Skeletal muscle tissue (tissue), 4 donors: Measurements from ENCODE around the gene ZDHHC16. TPM values are rescaled to one million over a fixed set of nuclear protein-coding genes. Genes with fewer than 3 reads are reported as not detected.
"Not testable (repeated sequence)": the region's sequence is repeated elsewhere in the genome, so short reads cannot be mapped to it uniquely, and the experiment has no call there.

Source experiments
- H3K27ac ChIP-seq: one replicate; pipeline ENCODE4 v1.7.0; 2013; ENCODE audit warnings: mild to moderate bottlenecking, low read depth, low read length, inconsistent platforms
- H3K27me3 ChIP-seq, 3 donors: one replicate each; pipeline ENCODE4 v1.7.0; 2013; ENCODE audit warnings: low read length in 3 of 3; ENCODE audit not compliant: control insufficient read depth in 3 of 3, insufficient read depth in 3 of 3
- H3K36me3 ChIP-seq, 3 donors: one replicate each; pipeline ENCODE4 v1.7.0; 2013; ENCODE audit warnings: low read length in 3 of 3; ENCODE audit not compliant: control insufficient read depth in 3 of 3, insufficient read depth in 3 of 3
- H3K4me1 ChIP-seq, 3 donors: one replicate each; pipeline ENCODE4 v1.7.0; 2013; ENCODE audit warnings: low read length in 3 of 3, mild to moderate bottlenecking in 3 of 3; ENCODE audit not compliant: control insufficient read depth in 3 of 3, insufficient read depth in 3 of 3
- H3K4me3 ChIP-seq, 3 donors: one replicate each; pipeline ENCODE4 v1.7.0; 2013; ENCODE audit warnings: low read length in 3 of 3
- H3K9ac ChIP-seq, 3 donors: one replicate each; pipeline ENCODE4 v1.7.0; 2013; ENCODE audit warnings: low read length in 3 of 3, mild to moderate bottlenecking in 3 of 3, moderate library complexity in 2 of 3, low read depth in 1 of 3
- H3K9me3 ChIP-seq, 3 donors: one replicate each; pipeline ENCODE4 v1.7.0; 2013; ENCODE audit warnings: low read length in 3 of 3; ENCODE audit not compliant: control insufficient read depth in 3 of 3
- total RNA-seq: library from RNA; depleted of rRNA; stranded (reverse); fragments of >200 nt; gene quantifications from one replicate; pipeline ENCODE4 v1.2.3, GENCODE V29; 2014
- donor health status: Osteomylitis.

ZDHHC16 gene
- total RNA-seq, 1 donor from 2014 or later, result 32.4 TPM

- Histone ChIP-seq H3K27me3 (no peaks in the 10 kb centered on the region), H3K4me3 (no peak overlapping the region), H3K4me1 (peaks cover 4 to 6% (median 4%) of the 10 kb centered on the region in 3 donors), H3K9ac (no peak overlapping the region), H3K9me3 (no peaks in the 10 kb centered on the region), H3K27ac (no peak overlapping the region), H3K36me3 (no peaks in the 10 kb centered on the region)
These were observed 38.1 kb upstream of the ZDHHC16 start for GRCh38 chr10:97407952-97408248.

- Histone ChIP-seq H3K9me3 (no peaks in the 10 kb centered on the region), H3K4me3 (no peak overlapping the region), H3K27me3 (no peaks in the 10 kb centered on the region), H3K9ac (no peak overlapping the region), H3K36me3 (no peaks in the 10 kb centered on the region), H3K4me1 (peaks cover 4 to 6% (median 4%) of the 10 kb centered on the region in 3 donors), H3K27ac (no peak overlapping the region)
These were observed 37.4 kb upstream of the ZDHHC16 start for GRCh38 chr10:97408496-97408992.

DNA sequence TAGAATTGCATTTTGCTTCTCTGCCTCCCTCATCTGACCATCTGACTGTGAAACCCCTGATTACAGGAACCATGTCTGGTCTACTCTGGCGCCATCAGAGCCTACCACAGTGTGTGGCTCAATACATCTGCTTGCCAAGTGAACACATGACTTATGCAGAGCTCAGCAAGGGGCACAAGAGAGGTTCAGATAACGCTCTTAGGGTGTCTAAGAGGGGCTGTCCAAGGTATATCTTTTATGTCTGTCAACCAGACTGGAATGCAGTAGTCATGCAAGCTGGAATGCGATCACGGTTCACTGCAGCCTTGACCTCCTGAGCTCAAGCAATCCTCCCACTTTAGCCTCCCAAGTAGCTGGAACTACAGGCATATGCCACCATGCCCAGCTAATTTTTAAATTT is 34.6 kb upstream of the ZDHHC16 start:
- no peak overlapping the region for H3K4me3 ChIP-seq
- H3K4me1 ChIP-seq, result peaks cover 4 to 6% (median 4%) of the 10 kb centered on the region in 3 donors
- no peaks in the 10 kb centered on the region for H3K27me3 ChIP-seq
- H3K9ac ChIP-seq, result no peak overlapping the region
- no peaks in the 10 kb centered on the region for H3K36me3 ChIP-seq
- H3K27ac ChIP-seq, result no peak overlapping the region
- no peaks in the 10 kb centered on the region for H3K9me3 ChIP-seq

DNA sequence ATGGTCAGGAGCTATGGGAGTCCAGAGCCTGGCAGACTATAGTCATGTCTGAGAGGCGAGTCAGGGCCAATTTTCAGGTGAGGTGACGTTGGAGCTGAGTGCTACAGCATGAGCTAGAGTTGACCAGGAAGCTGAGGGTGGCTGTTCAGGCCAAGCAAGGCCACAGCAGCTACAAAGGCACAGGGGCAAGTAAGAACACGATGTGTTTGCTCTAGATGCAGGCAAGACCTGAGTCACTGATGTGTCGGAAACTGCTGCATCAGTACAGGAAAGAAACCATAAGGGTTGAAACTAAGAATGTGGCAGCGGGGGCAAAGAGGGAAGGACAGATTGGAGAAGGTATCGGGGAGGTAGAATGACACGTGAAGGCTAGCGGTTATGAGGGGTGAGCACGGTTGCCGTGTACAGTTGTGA is 33.1 kb upstream of the ZDHHC16 start:
- Histone ChIP-seq H3K36me3 (no peaks in the 10 kb centered on the region), H3K4me1 (no peaks in the 10 kb centered on the region), H3K9me3 (no peaks in the 10 kb centered on the region), H3K4me3 (no peak overlapping the region), H3K27me3 (no peaks in the 10 kb centered on the region), H3K9ac (no peak overlapping the region), H3K27ac (no peak overlapping the region)

DNA sequence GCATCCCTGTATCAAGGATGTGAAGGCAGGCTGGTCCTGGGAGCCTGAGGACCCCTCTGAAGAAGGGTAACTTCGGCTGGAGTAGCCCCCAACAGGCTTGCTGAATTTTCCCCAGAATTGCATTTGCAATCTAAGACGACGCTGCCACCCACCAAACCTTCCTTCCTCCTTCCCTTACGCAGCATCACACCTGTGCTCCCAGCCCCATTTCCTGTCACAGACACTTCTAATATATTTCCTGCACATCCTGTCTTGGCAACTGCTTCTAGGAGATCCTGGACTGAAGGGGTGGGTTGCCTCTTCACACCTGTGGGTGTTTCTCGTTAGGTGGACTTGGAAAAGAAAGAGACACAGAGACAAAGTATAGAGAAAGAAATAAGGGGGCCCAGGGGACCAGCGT is 29.4 kb upstream of the ZDHHC16 start:
- H3K4me3 ChIP-seq, result no peak overlapping the region
- no peaks in the 10 kb centered on the region for H3K27me3 ChIP-seq
- no peak overlapping the region for H3K27ac ChIP-seq
- H3K9ac ChIP-seq, result no peak overlapping the region
- no peaks in the 10 kb centered on the region for H3K36me3 ChIP-seq
- no peaks in the 10 kb centered on the region for H3K9me3 ChIP-seq
- no peaks in the 10 kb centered on the region for H3K4me1 ChIP-seq

GRCh38 chr10:97423757-97424098 is 22.2 kb upstream of the ZDHHC16 start:
- H3K4me1 ChIP-seq, result peaks cover 11 to 14% (median 12%) of the 10 kb centered on the region in 3 donors
- H3K27ac ChIP-seq, H3K9ac ChIP-seq: not testable (repeated sequence)

DNA sequence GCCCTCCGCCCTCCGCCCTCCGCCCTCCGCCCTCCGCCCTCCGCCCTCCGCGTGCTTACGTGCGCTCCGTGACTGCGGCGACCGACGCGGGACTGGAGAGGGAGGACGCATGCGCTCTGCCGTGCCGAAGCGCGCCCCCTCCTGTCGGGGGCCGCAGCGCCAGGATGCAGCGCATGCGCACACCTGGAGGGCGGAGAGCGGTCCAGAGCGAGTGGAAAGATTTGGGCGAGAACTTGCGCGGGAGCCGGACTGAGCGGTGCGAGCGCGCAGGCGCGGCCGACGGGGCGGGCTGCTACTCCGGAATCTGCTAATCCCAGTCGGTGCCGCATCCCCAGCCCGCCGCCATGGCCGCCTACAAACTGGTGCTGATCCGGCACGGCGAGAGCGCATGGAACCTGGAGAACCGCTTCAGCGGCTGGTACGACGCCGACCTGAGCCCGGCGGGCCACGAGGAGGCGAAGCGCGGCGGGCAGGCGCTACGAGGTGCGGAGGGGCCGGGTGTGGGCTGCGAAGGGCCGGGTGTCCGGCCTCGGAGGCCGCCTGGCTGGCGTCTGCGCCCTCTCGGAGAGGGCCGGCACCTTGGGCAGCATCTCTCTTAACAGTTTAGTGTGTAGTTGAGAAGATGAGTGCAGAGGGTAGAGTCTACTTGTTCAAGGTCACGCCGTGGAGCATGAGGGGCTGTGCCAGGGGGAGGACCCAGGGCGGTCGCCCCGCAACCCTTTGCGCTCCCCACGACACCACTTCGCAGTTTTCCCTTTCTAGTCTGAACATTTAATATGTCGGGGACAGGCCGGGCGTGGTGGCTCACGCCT is 19.8 kb upstream of the ZDHHC16 start, which contains the start of gene PGAM1:
PGAM1 (plus strand) TSS at position 228 of the 812 bp plus-strand sequence; CDS start at position 345, 117 bp downstream.
- peak within 1 kb of the TSS; percentile 88 for H3K27ac ChIP-seq
- peaks cover 11 to 14% (median 12%) of the 10 kb centered on the region in 3 donors for H3K4me1 ChIP-seq

More at GRCh38 chr10:97423757-97424098, 22.2 kb upstream of the ZDHHC16 start:
- not testable (repeated sequence) for H3K9me3 ChIP-seq, H3K4me3 ChIP-seq, H3K27me3 ChIP-seq, H3K36me3 ChIP-seq

GRCh38 chr10:97426776-97427570 is 19.0 kb upstream of the ZDHHC16 start:
- no peaks in the 10 kb centered on the region for H3K27me3 ChIP-seq
- peaks cover 15 to 33% (median 17%) of the 10 kb centered on the region in 3 donors for H3K36me3 ChIP-seq
- H3K27ac ChIP-seq, result peak overlapping the region; percentile 75
- H3K9ac ChIP-seq, result peak overlapping the region; percentile 57 to 87 (median 86)
- no peaks in the 10 kb centered on the region for H3K9me3 ChIP-seq
- H3K4me3 ChIP-seq, result peak overlapping the region; percentile 68 to 94 (median 89)
- peaks cover 11 to 14% (median 12%) of the 10 kb centered on the region in 3 donors for H3K4me1 ChIP-seq

More for the DNA sequence above, 19.8 kb upstream of the ZDHHC16 start, which contains the start of gene PGAM1:
- H3K4me3 ChIP-seq, result peak within 1 kb of the TSS; percentile 68 to 94 (median 89)
- H3K36me3 ChIP-seq, result peaks cover 10 to 25% (median 10%) of the 10 kb centered on the region in 3 donors
- H3K9me3 ChIP-seq, result no peaks in the 10 kb centered on the region
- peak within 1 kb of the TSS; percentile 85 to 87 (median 87) for H3K9ac ChIP-seq
- H3K27me3 ChIP-seq, result no peaks in the 10 kb centered on the region

DNA sequence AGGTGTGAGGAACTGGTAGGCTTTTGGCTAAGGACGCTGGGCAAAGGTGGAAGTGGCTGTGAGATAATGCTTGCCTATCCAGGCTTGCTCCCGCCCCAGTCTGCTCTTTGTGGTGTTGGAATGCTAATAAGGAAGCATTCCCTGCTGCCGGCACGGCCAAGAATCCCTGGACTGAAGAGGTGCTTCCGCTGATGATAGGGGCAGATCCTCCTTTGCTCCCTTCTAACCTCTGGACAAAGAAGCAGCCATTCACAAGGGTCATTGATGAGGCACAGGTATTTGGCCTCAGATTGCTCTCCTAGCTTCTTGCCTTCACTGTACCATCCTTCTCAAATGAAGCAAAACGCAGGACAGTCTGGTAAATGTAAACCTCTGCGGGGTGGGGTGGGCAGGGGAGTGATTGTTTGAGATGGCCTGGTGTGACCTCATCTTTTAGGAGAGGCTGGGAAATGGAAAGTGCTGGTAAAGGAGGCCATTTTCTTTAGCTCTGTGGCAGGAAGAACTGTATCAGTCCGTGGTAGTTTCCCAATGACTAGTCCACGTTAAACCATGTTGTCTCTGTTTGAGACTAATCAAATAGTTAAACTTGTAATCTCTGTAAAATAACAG is 18.3 kb upstream of the ZDHHC16 start:
- peak overlapping the region; percentile 57 to 69 (median 64) for H3K9ac ChIP-seq
- H3K27me3 ChIP-seq, result no peaks in the 10 kb centered on the region
- peak overlapping the region; percentile 41 for H3K27ac ChIP-seq
- peaks cover 11 to 14% (median 12%) of the 10 kb centered on the region in 3 donors for H3K4me1 ChIP-seq
- H3K4me3 ChIP-seq, result peak overlapping the region; percentile 68 to 94 (median 89)
- no peaks in the 10 kb centered on the region for H3K9me3 ChIP-seq
- H3K36me3 ChIP-seq, result peaks cover 15 to 34% (median 19%) of the 10 kb centered on the region in 3 donors
